Smooth muscle cell (in vitro differentiated cells): Measurements from ENCODE around the gene NIPBL. TPM values are rescaled to one million over a fixed set of nuclear protein-coding genes. Genes with fewer than 3 reads are reported as not detected.
"Not testable (repeated sequence)": the region's sequence is repeated elsewhere in the genome, so short reads cannot be mapped to it uniquely, and the experiment has no call there.

Experiments used
- DNase-seq: peaks from one replicate; lab custom pipeline; 2025; ENCODE audit not compliant: unreplicated experiment; lab: John Stamatoyannopoulos, UW
- H2AFZ ChIP-seq: fragments of 200-600 bp; sonication (generic); 2 replicates; pipeline ENCODE4 v1.6.0; 2016; ENCODE audit warnings: antibody characterized with exemption, low read depth, mild to moderate bottlenecking
- H3F3A ChIP-seq: fragments of 200-600 bp; sonication (generic); 2 replicates; pipeline ENCODE4 v1.6.0; 2017; ENCODE audit warnings: antibody characterized with exemption, low read depth
- H3K27ac ChIP-seq: fragments of 200-600 bp; sonication (generic); 2 replicates; pipeline ENCODE4 v1.5.1; 2016; ENCODE audit warnings: low read depth, mild to moderate bottlenecking
- H3K27me3 ChIP-seq: fragments of 200-600 bp; sonication (generic); 2 replicates; pipeline ENCODE4 v1.6.1; 2016; ENCODE audit warnings: low read depth, mild to moderate bottlenecking
- H3K36me3 ChIP-seq: fragments of 200-600 bp; sonication (generic); 2 replicates; pipeline ENCODE4 v1.5.1; 2016; ENCODE audit warnings: low read depth
- H3K4me1 ChIP-seq: fragments of 200-600 bp; sonication (generic); 2 replicates; pipeline ENCODE4 v1.5.1; 2016; ENCODE audit warnings: low read depth
- H3K4me2 ChIP-seq: fragments of 200-600 bp; sonication (generic); 2 replicates; pipeline ENCODE4 v1.6.0; 2016; ENCODE audit warnings: mild to moderate bottlenecking
- H3K4me3 ChIP-seq: fragments of 200-600 bp; sonication (generic); 2 replicates; pipeline ENCODE4 v1.5.1; 2016; ENCODE audit warnings: mild to moderate bottlenecking
- H3K79me2 ChIP-seq: fragments of 200-600 bp; sonication (generic); 2 replicates; pipeline ENCODE4 v1.6.0; 2016; ENCODE audit warnings: low read depth, mild to moderate bottlenecking
- H3K9ac ChIP-seq: fragments of 200-600 bp; sonication (generic); 2 replicates; pipeline ENCODE4 v1.6.0; 2016; ENCODE audit warnings: low read depth
- H3K9me3 ChIP-seq: fragments of 200-600 bp; sonication (generic); replicated peaks from 2 replicates; pipeline ENCODE4 v1.5.1; 2016; ENCODE audit warnings: low read depth
- H4K20me1 ChIP-seq: fragments of 200-600 bp; sonication (generic); 2 replicates; pipeline ENCODE4 v1.6.0; 2016; ENCODE audit warnings: low read depth
- CTCF ChIP-seq: fragments of 200-600 bp; sonication (generic); IDR thresholded peaks from 2 replicates; pipeline ENCODE4 v1.5.1; 2017; ENCODE audit warnings: borderline replicate concordance, mild to moderate bottlenecking, antibody characterized with exemption; ENCODE audit not compliant: insufficient read depth, poor library complexity, severe bottlenecking
- WGBS: methylation state at CpG from one replicate; pipeline ENCODE4 v1.1.7; 2016; ENCODE audit warnings: low lambda C conversion rate; 5-methylcytosine and 5-hydroxymethylcytosine counted together
- polyA plus RNA-seq: library from polyadenylated mRNA; unstranded; fragments of >200 nt; fragmentation: Nextera tagmentation; extraction: Ambion mirVana; gene quantifications from 2 replicates; pipeline ENCODE4 v1.2.1, GENCODE V29; 2016
- total RNA-seq: library from RNA; depleted of rRNA; stranded (reverse); fragments of >200 nt; gene quantifications from 2 replicates; pipeline ENCODE4 v1.2.3, GENCODE V29; 2014

NIPBL gene
- total and polyA plus RNA-seq, 2 experiments from 2014 or later = 14.7 to 46.3 TPM

- no peak overlapping the region for H3K4me2 ChIP-seq
- no peaks in the 10 kb centered on the region for H3K9me3 ChIP-seq
- H3K36me3 ChIP-seq = peaks cover 5% of the 10 kb centered on the region
- H2AFZ ChIP-seq = no peak overlapping the region
- H4K20me1 ChIP-seq = no peaks in the 10 kb centered on the region
- no peaks in the 10 kb centered on the region for H3F3A ChIP-seq
- no peak for DNase-seq
- no peaks in the 10 kb centered on the region for H3K27me3 ChIP-seq
- 87% methylated on average over 1 of the region's 1 CpG for WGBS
- no peak for TF ChIP-seq CTCF
- no peak overlapping the region for H3K4me3 ChIP-seq
- H3K79me2 ChIP-seq = no peaks in the 10 kb centered on the region
- no peak overlapping the region for H3K27ac ChIP-seq
- no peak overlapping the region for H3K9ac ChIP-seq
- no peaks in the 10 kb centered on the region for H3K4me1 ChIP-seq
Observed at GRCh38 chr5:37077146-37077545, 200.6 kb downstream of the NIPBL start.

- Histone ChIP-seq H3K27ac (no peak overlapping the region), H3F3A (no peaks in the 10 kb centered on the region), H3K4me1 (no peaks in the 10 kb centered on the region), H3K9me3 (no peaks in the 10 kb centered on the region), H2AFZ (no peak overlapping the region), H3K27me3 (no peaks in the 10 kb centered on the region), H3K4me3 (no peak overlapping the region), H3K79me2 (no peaks in the 10 kb centered on the region), H3K4me2 (no peak overlapping the region), H3K9ac (no peak overlapping the region), H4K20me1 (no peaks in the 10 kb centered on the region), H3K36me3 (peaks cover 5% of the 10 kb centered on the region)
- DNase-seq = no peak
- TF ChIP-seq CTCF = no peak
- WGBS = 86% methylated on average over 3 of the region's 3 CpGs
Observed at GRCh38 chr5:37080697-37081096, 204.1 kb downstream of the NIPBL start.

- H3K9ac ChIP-seq, H3K27ac ChIP-seq, H3K4me2 ChIP-seq, H3K4me3 ChIP-seq, H2AFZ ChIP-seq, H3K4me1 ChIP-seq, H3K9me3 ChIP-seq, H3K79me2 ChIP-seq, H3K27me3 ChIP-seq, H3K36me3 ChIP-seq, DNase-seq, H4K20me1 ChIP-seq, H3F3A ChIP-seq: not testable (repeated sequence)
- WGBS = 26% methylated on average over 2 of the region's 2 CpGs
Observed at GRCh38 chr5:37082977-37083376, 206.4 kb downstream of the NIPBL start.

- not testable (repeated sequence) for H3K36me3 ChIP-seq, H4K20me1 ChIP-seq, H3K27me3 ChIP-seq, H3K27ac ChIP-seq, H3K9me3 ChIP-seq, H2AFZ ChIP-seq, H3K9ac ChIP-seq, H3K4me3 ChIP-seq, H3K79me2 ChIP-seq, DNase-seq, H3K4me1 ChIP-seq, H3K4me2 ChIP-seq, H3F3A ChIP-seq
- WGBS = 81% methylated on average over 1 of the region's 1 CpG
Observed at GRCh38 chr5:37086026-37086425, 209.5 kb downstream of the NIPBL start.

- H4K20me1 ChIP-seq = no peaks in the 10 kb centered on the region
- H3K9ac ChIP-seq = no peak overlapping the region
- H3K27ac ChIP-seq = no peak overlapping the region
- H3K4me1 ChIP-seq = no peaks in the 10 kb centered on the region
- H3K27me3 ChIP-seq = no peaks in the 10 kb centered on the region
- H3K79me2 ChIP-seq = no peaks in the 10 kb centered on the region
- H3K36me3 ChIP-seq = no peaks in the 10 kb centered on the region
- H2AFZ ChIP-seq = no peak overlapping the region
- H3F3A ChIP-seq = no peaks in the 10 kb centered on the region
- H3K4me2 ChIP-seq = no peak overlapping the region
- DNase-seq = no peak
- no peak for TF ChIP-seq CTCF
- no peaks in the 10 kb centered on the region for H3K9me3 ChIP-seq
- no peak overlapping the region for H3K4me3 ChIP-seq
- WGBS = 56% methylated on average over 12 of the region's 12 CpGs
Observed at GRCh38 chr5:37086466-37087173, 210.1 kb downstream of the NIPBL start.
